NCI-H2171 treated with DMSO at 0.1 percent for 48 hours (cell line): ENCODE results near the gene LAMP2.

Source experiments
- DNase-seq: peaks from one replicate; lab custom pipeline; 2025; lab: John Stamatoyannopoulos, UW

The LAMP2 gene

GRCh38 chrX:120456973-120457372 is 12.1 kb downstream of the LAMP2 start:
- DNase-seq = no peak

- no peak for DNase-seq
Measured at GRCh38 chrX:120453985-120454384, 15.1 kb downstream of the LAMP2 start.

GRCh38 chrX:120452131-120452530 is 17.0 kb downstream of the LAMP2 start:
- peak; percentile 8 for DNase-seq

GRCh38 chrX:120450163-120450562 is 18.9 kb downstream of the LAMP2 start:
- peak; percentile 3 for DNase-seq

- peak; percentile 11 for DNase-seq
Measured at GRCh38 chrX:120446498-120446897, 22.6 kb downstream of the LAMP2 start.

GRCh38 chrX:120439921-120440320 is 29.2 kb downstream of the LAMP2 start:
- no peak for DNase-seq

GRCh38 chrX:120429776-120430540 is 39.1 kb downstream of the LAMP2 start:
- peak; percentile 38 for DNase-seq

GRCh38 chrX:120428309-120428708 is 40.8 kb downstream of the LAMP2 start:
- DNase-seq = no peak

GRCh38 chrX:120426599-120426998 is 42.5 kb downstream of the LAMP2 start:
- no peak for DNase-seq

- DNase-seq = no peak
Measured at GRCh38 chrX:120419463-120419862, 49.6 kb downstream of the LAMP2 start.

GRCh38 chrX:120408168-120408567 is 60.9 kb downstream of the LAMP2 start:
- no peak for DNase-seq

- DNase-seq = no peak
Measured at GRCh38 chrX:120406638-120407037, 62.5 kb downstream of the LAMP2 start.

- DNase-seq = no peak
Measured at GRCh38 chrX:120402369-120402768, 66.7 kb downstream of the LAMP2 start.

GRCh38 chrX:120401301-120401700 is 67.8 kb downstream of the LAMP2 start:
- DNase-seq = no peak

GRCh38 chrX:120380699-120381098 is 88.4 kb downstream of the LAMP2 start:
- DNase-seq = peak; percentile 22

- no peak for DNase-seq
Measured at GRCh38 chrX:120379937-120380681, 89.0 kb downstream of the LAMP2 start.

GRCh38 chrX:120378570-120378969 is 90.5 kb downstream of the LAMP2 start:
- DNase-seq = no peak
